Cardiac septum (tissue), 1 donor: ENCODE results near the gene CDK16. TPM values are rescaled to one million over a fixed set of nuclear protein-coding genes. Genes with fewer than 3 reads are reported as not detected.

ENCODE experiments used
- total RNA-seq: library from RNA; stranded (reverse); fragmentation: NEBNext Ultra II Directional; extraction: Animal tissue kit (Norgen Biotek cat#: 25700); gene quantifications from one replicate; pipeline ENCODE4 v1.2.1, GENCODE V29; 2021
- donor health status: DM: no; HTN: no; CAD: no.

CDK16 gene
- total RNA-seq, 1 donor from 2014 or later = 177 TPM

Other genes starting within 250 kb of the CDK16 start
- gene RGN, start 140.2 kb upstream of the CDK16 start, total RNA-seq = 17.1 TPM
- 109 TPM for gene NDUFB11, start 74.0 kb upstream of the CDK16 start, total RNA-seq
- gene RBM10, start 73.5 kb upstream of the CDK16 start, total RNA-seq = 27.1 TPM
- gene UBA1, start 24.9 kb upstream of the CDK16 start, total RNA-seq = 160 TPM
- gene USP11, start 14.3 kb downstream of the CDK16 start, total RNA-seq = 64.9 TPM
- 0.11 TPM for gene ZNF157, start 151.9 kb downstream of the CDK16 start, total RNA-seq